H9 (cell line): ENCODE results near the gene ADAD2. TPM values are rescaled to one million over a fixed set of nuclear protein-coding genes. Genes with fewer than 3 reads are reported as not detected.
A peak's percentile ranks its signal among the peaks of the same experiment; 100 is the strongest.

Source experiments
- DNase-seq: peaks from one replicate; pipeline ENCODE4 v3.0.0-alpha.2; 2017
- H2AFZ ChIP-seq: one replicate; pipeline ENCODE4 v1.6.1; 2013; ENCODE audit warnings: mild to moderate bottlenecking, low read length, control low read depth, moderate library complexity
- H2AK5ac ChIP-seq: 2 replicates; pipeline ENCODE4 v1.6.1; 2013; ENCODE audit warnings: low read length, control low read depth, mixed read lengths; ENCODE audit not compliant: insufficient read length
- H2BK120ac ChIP-seq: one replicate; pipeline ENCODE4 v1.6.1; 2013; ENCODE audit warnings: low read depth, mild to moderate bottlenecking, low read length, control low read depth, inconsistent platforms; ENCODE audit not compliant: poor library complexity, severe bottlenecking
- H2BK12ac ChIP-seq: 2 replicates; pipeline ENCODE4 v1.6.1; 2013; ENCODE audit warnings: low read length, control low read depth, mixed read lengths, low read depth; ENCODE audit not compliant: insufficient read length
- H2BK15ac ChIP-seq: 2 replicates; pipeline ENCODE4 v1.6.1; 2013; ENCODE audit warnings: low read depth, low read length, control low read depth
- H2BK20ac ChIP-seq: one replicate; pipeline ENCODE4 v1.6.1; 2013; ENCODE audit warnings: low read depth, mild to moderate bottlenecking, low read length, control low read depth, inconsistent platforms; ENCODE audit not compliant: poor library complexity, severe bottlenecking
- H2BK5ac ChIP-seq: 2 replicates; pipeline ENCODE4 v1.6.1; 2013; ENCODE audit warnings: low read length, control low read depth, mixed read lengths; ENCODE audit not compliant: insufficient read length
- H3K14ac ChIP-seq: 2 replicates; pipeline ENCODE4 v1.6.1; 2013; ENCODE audit warnings: low read length, control low read depth; ENCODE audit not compliant: insufficient read depth
- H3K18ac ChIP-seq: 2 replicates; pipeline ENCODE4 v1.6.1; 2013; ENCODE audit warnings: low read depth, mild to moderate bottlenecking, mixed read lengths, low read length, control low read depth; ENCODE audit not compliant: insufficient read length
- H3K23ac ChIP-seq: 2 replicates; pipeline ENCODE4 v1.6.1; 2013; ENCODE audit warnings: low read length, control low read depth, mixed read lengths, low read depth; ENCODE audit not compliant: insufficient read length
- H3K23me2 ChIP-seq: 2 replicates; pipeline ENCODE4 v1.6.1; 2013; ENCODE audit warnings: low read depth, mild to moderate bottlenecking, mixed read lengths, low read length, control low read depth; ENCODE audit not compliant: insufficient read length, poor library complexity, severe bottlenecking
- H3K27ac ChIP-seq: 2 replicates; pipeline ENCODE4 v1.5.1; 2013; ENCODE audit warnings: low read length, control low read depth, mixed read lengths, low read depth; ENCODE audit not compliant: insufficient read length
- H3K27me3 ChIP-seq: 2 replicates; pipeline ENCODE4 v1.6.1; 2013; ENCODE audit warnings: low read length, control low read depth, inconsistent platforms; ENCODE audit not compliant: insufficient read depth
- H3K4ac ChIP-seq: 2 replicates; pipeline ENCODE4 v1.6.1; 2013; ENCODE audit warnings: low read depth, mild to moderate bottlenecking, control low read depth, inconsistent platforms, low read length, moderate library complexity
- H3K4me1 ChIP-seq: 2 replicates; pipeline ENCODE4 v1.6.1; 2013; ENCODE audit warnings: low read length, control low read depth, inconsistent platforms; ENCODE audit not compliant: insufficient read depth
- H3K4me2 ChIP-seq: 2 replicates; pipeline ENCODE4 v1.6.1; 2013; ENCODE audit warnings: low read length, control low read depth, mixed read lengths; ENCODE audit not compliant: insufficient read length, insufficient read depth
- H3K56ac ChIP-seq: 2 replicates; pipeline ENCODE4 v1.6.1; 2013; ENCODE audit warnings: low read depth, mild to moderate bottlenecking, mixed read lengths, low read length, control low read depth; ENCODE audit not compliant: insufficient read length
- H3K79me1 ChIP-seq: 2 replicates; pipeline ENCODE4 v1.6.1; 2013; ENCODE audit warnings: low read depth, mild to moderate bottlenecking, moderate library complexity, low read length, control low read depth, inconsistent platforms; ENCODE audit not compliant: insufficient read depth, poor library complexity, severe bottlenecking
- H3K79me2 ChIP-seq: 2 replicates; pipeline ENCODE4 v1.6.1; 2013; ENCODE audit warnings: low read length, control low read depth, inconsistent platforms; ENCODE audit not compliant: insufficient read depth
- H3K9ac ChIP-seq: 2 replicates; pipeline ENCODE4 v1.6.1; 2013; ENCODE audit warnings: low read length, control low read depth, mixed read lengths; ENCODE audit not compliant: insufficient read length; ENCODE audit errors: extremely low read depth
- H3K9me3 ChIP-seq: one replicate; pipeline ENCODE4 v1.6.1; 2013; ENCODE audit warnings: low read depth, low read length, inconsistent platforms; ENCODE audit not compliant: control insufficient read depth
- H3T11ph ChIP-seq: one replicate; pipeline ENCODE4 v1.6.1; 2013; ENCODE audit warnings: mild to moderate bottlenecking, low read length, control low read depth, inconsistent platforms
- H4K20me1 ChIP-seq: one replicate; pipeline ENCODE4 v1.6.1; 2013; ENCODE audit not compliant: control insufficient read depth, insufficient read length, insufficient read depth
- H4K5ac ChIP-seq: 2 replicates; pipeline ENCODE4 v1.6.1; 2013; ENCODE audit warnings: low read depth, mild to moderate bottlenecking, mixed read lengths, low read length, control low read depth; ENCODE audit not compliant: insufficient read length
- H4K8ac ChIP-seq: replicated peaks from 2 replicates; pipeline ENCODE4 v1.6.1; 2013; ENCODE audit warnings: low read length, control low read depth, mixed read lengths, low read depth; ENCODE audit not compliant: insufficient read length
- H4K91ac ChIP-seq: 2 replicates; pipeline ENCODE4 v1.6.1; 2013; ENCODE audit warnings: low read depth, mild to moderate bottlenecking, moderate library complexity, mixed read lengths, low read length, control low read depth; ENCODE audit not compliant: insufficient read length
- H3K27ac Mint-ChIP-seq, 3 experiments: 2 replicates in 2 of 3; 3 replicates in 1 of 3; pipeline ENCODE4 v1.8.0; 2020 to 2021; ENCODE audit warnings: mixed read lengths in 3 of 3, mild to moderate bottlenecking in 1 of 3, moderate library complexity in 1 of 3
- H3K27me3 Mint-ChIP-seq: 2 replicates; pipeline ENCODE4 v1.8.0; 2021; ENCODE audit warnings: low read depth, mild to moderate bottlenecking, moderate library complexity, mixed read lengths
- H3K36me3 Mint-ChIP-seq, 3 experiments: 2 replicates in 2 of 3; 3 replicates in 1 of 3; pipeline ENCODE4 v1.8.0; 2020 to 2021; ENCODE audit warnings: low read depth in 3 of 3, mixed read lengths in 3 of 3; ENCODE audit not compliant: insufficient read depth in 1 of 3
- H3K4me1 Mint-ChIP-seq, 2 experiments: 2 replicates each; pipeline ENCODE4 v1.8.0; 2020; ENCODE audit warnings: mixed read lengths in 2 of 2
- H3K4me3 Mint-ChIP-seq, 2 experiments: 2 replicates in 1 of 2; 3 replicates in 1 of 2; pipeline ENCODE4 v1.8.0; 2020 to 2021; ENCODE audit warnings: mild to moderate bottlenecking in 2 of 2, mixed read lengths in 2 of 2, moderate library complexity in 1 of 2
- H3K9me3 Mint-ChIP-seq, 2 experiments: 2 replicates in 1 of 2; 3 replicates in 1 of 2; pipeline ENCODE4 v1.8.0; 2020; ENCODE audit warnings: mild to moderate bottlenecking in 2 of 2, mixed read lengths in 2 of 2, moderate library complexity in 1 of 2
- CTCF ChIP-seq: fragments of 200-600 bp; sonication (generic); conservative IDR thresholded peaks from 3 replicates; pipeline ENCODE4 v1.8.0; 2021; ENCODE audit warnings: antibody characterized with exemption, mild to moderate bottlenecking
- WGBS: extraction: QIAGEN DNeasy Blood & Tissue Kit; methylation state at CpG from one replicate; pipeline ENCODE4 v1.1.7; 2013; ENCODE audit warnings: missing lambda C conversion rate, low lambda C conversion rate, mixed read lengths; ENCODE audit not compliant: insufficient read length; ENCODE audit errors: extremely low coverage; 5-methylcytosine and 5-hydroxymethylcytosine counted together
- total RNA-seq: library from RNA; stranded (reverse); gene quantifications from 2 replicates; pipeline ENCODE4 v1.2.1, GENCODE V29; 2021

The ADAD2 gene
- total RNA-seq, 1 experiment from 2014 or later, result 1.0 TPM

DNA sequence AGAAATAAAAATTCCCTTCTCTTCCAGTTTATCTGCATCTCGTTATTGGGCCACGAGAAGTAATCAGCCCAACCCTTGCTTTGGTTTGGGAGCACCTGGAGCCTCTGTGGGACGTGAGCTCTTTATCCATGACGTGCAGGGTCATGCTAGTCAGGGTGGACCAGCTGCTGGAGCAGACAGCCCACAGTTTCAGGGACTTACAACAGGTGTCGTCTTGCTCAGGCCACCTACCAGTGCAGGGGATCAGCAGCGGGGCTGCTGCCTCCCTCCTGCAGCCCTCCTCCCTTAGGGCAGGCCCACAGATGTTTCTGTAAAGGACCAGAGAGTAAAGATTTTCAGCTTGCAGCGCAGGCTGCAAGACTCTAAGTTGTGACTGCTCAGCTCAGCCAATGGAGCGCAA, 16.9 kb downstream of the ADAD2 start:
- H2BK20ac ChIP-seq, result no peak overlapping the region
- H2AFZ ChIP-seq, result no peak overlapping the region
- no peak overlapping the region for H2BK120ac ChIP-seq
- H4K8ac ChIP-seq, result no peak overlapping the region
- no peak overlapping the region for H3K4ac ChIP-seq
- H3K36me3 Mint-ChIP-seq, result no peaks in the 10 kb centered on the region
- no peak overlapping the region for H4K91ac ChIP-seq
- H3K18ac ChIP-seq, result no peak overlapping the region
- H3K27me3 ChIP-seq, result no peaks in the 10 kb centered on the region
- H2BK15ac ChIP-seq, result no peak overlapping the region
- no peaks in the 10 kb centered on the region for H3K4me1 ChIP-seq
- H3K23ac ChIP-seq, result no peak overlapping the region
- H4K5ac ChIP-seq, result no peak overlapping the region
- WGBS, result no CpG with 5 or more reads among the region's 8 CpGs
- H3K79me1 ChIP-seq, result no peaks in the 10 kb centered on the region
- H4K20me1 ChIP-seq, result no peaks in the 10 kb centered on the region
- no peak overlapping the region for H3K4me2 ChIP-seq
- 0 out of 7 replicates have a peak overlapping the region, but pooled peaks of 1 of the 3 experiments have one; percentile 55 for H3K27ac Mint-ChIP-seq
- no peak overlapping the region for H3K9ac ChIP-seq
- no peak overlapping the region for H2BK12ac ChIP-seq
- peaks cover 3% of the 10 kb centered on the region for H3K27me3 Mint-ChIP-seq
- H3K9me3 ChIP-seq, result no peaks in the 10 kb centered on the region
- no peak overlapping the region for H2AK5ac ChIP-seq
- H3K56ac ChIP-seq, result no peak overlapping the region
- no peak overlapping the region for H3K27ac ChIP-seq
- no peak overlapping the region for H3K14ac ChIP-seq
- no peaks in the 10 kb centered on the region for H3K23me2 ChIP-seq
- no peak for DNase-seq
- H2BK5ac ChIP-seq, result no peak overlapping the region
- H3K9me3 Mint-ChIP-seq, result no peaks in the 10 kb centered on the region
- TF ChIP-seq CTCF, result no peak
- no peak overlapping the region for H3T11ph ChIP-seq
- H3K79me2 ChIP-seq, result no peaks in the 10 kb centered on the region
- peaks cover 5 to 7% of the 10 kb centered on the region in 2 experiments for H3K4me1 Mint-ChIP-seq
- no peak overlapping the region for H3K4me3 Mint-ChIP-seq
